IPS DF 6.9 (cell line): ENCODE measurements around the gene SHISA5.
"Not testable (repeated sequence)": the region's sequence is repeated elsewhere in the genome, so short reads cannot be mapped to it uniquely, and the experiment has no call there.

Experiments
- DNase-seq: peaks from one replicate; pipeline ENCODE4 v3.0.0-alpha.2; 2013; ENCODE audit warnings: low read depth, low spot score
- H3K27ac ChIP-seq: one replicate; pipeline ENCODE4 v1.5.1; 2013; ENCODE audit warnings: low read length, control low read depth
- H3K27me3 ChIP-seq: 2 replicates; pipeline ENCODE4 v1.6.1; 2013; ENCODE audit warnings: mild to moderate bottlenecking, low read length; ENCODE audit not compliant: control insufficient read depth, insufficient read depth
- H3K36me3 ChIP-seq: 2 replicates; pipeline ENCODE4 v1.6.1; 2013; ENCODE audit warnings: low read length; ENCODE audit not compliant: control insufficient read depth, insufficient read depth
- H3K4me1 ChIP-seq: 2 replicates; pipeline ENCODE4 v1.6.1; 2013; ENCODE audit warnings: low read length; ENCODE audit not compliant: control insufficient read depth, insufficient read depth
- H3K4me3 ChIP-seq: 2 replicates; pipeline ENCODE4 v1.5.1; 2013; ENCODE audit warnings: mild to moderate bottlenecking, low read length
- H3K9me3 ChIP-seq: 2 replicates; pipeline ENCODE4 v1.6.1; 2013; ENCODE audit warnings: low read length, inconsistent platforms; ENCODE audit not compliant: control insufficient read depth, insufficient read depth
- WGBS: extraction: QIAGEN DNeasy Blood & Tissue Kit; methylation state at CpG from one replicate; pipeline ENCODE4 v1.1.7; 2013; ENCODE audit warnings: mixed read lengths, missing lambda C conversion rate; ENCODE audit not compliant: insufficient read length, insufficient coverage; 5-methylcytosine and 5-hydroxymethylcytosine counted together

Gene SHISA5

DNA sequence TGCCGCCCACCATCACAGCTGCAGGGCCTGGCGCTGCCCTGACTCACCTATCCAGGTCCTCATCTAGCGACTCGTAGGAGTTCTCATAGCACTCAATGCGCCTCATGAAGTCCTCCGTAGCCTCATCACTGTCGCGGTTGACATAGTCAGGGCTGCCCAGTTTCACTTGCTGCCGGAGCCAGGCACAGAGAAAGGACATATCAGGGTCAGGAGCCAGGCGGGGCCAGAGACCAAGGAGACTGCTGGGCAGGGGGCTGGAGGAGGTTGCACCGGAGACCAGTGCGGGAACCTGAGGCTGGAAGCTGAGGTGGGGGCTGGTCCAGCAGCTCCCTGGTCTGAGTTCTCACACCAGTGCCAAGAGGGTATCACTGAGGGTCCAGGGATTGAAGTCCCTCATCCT is 34.5 kb upstream of the SHISA5 start:
- H3K9me3 ChIP-seq, result no peaks in the 10 kb centered on the region
- no peak overlapping the region for H3K4me3 ChIP-seq
- DNase-seq, result no peak
- H3K27me3 ChIP-seq, result no peaks in the 10 kb centered on the region
- H3K36me3 ChIP-seq, result peaks cover 27% of the 10 kb centered on the region
- no peak overlapping the region for H3K27ac ChIP-seq
- no peaks in the 10 kb centered on the region for H3K4me1 ChIP-seq
- no CpG with 5 or more reads among the region's 12 CpGs for WGBS

DNA sequence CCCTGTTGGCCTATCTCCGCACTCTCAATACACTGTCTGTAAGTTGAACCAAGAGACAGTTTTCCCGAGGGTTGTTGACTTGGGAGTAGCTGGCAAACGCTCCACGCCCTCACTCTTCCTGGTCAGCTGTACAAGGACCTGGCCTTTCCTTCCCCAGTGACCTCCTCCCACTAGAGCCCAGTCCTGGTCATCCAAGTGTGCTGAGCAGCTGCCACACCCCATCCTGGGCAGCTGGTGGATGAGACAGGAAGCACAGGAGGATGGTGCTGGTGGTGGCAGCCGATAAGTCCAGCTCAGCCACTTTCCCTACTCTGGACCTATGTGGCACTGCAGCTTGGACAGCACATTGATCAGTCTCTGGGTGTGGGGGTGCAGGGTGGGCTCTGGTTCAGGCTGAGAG is 32.8 kb upstream of the SHISA5 start:
- no peak for DNase-seq
- H3K27ac ChIP-seq, result no peak overlapping the region
- peaks cover 24% of the 10 kb centered on the region for H3K36me3 ChIP-seq
- H3K9me3 ChIP-seq, result no peaks in the 10 kb centered on the region
- H3K27me3 ChIP-seq, result no peaks in the 10 kb centered on the region
- no peaks in the 10 kb centered on the region for H3K4me1 ChIP-seq
- H3K4me3 ChIP-seq, result no peak overlapping the region
- no CpG with 5 or more reads among the region's 5 CpGs for WGBS

DNA sequence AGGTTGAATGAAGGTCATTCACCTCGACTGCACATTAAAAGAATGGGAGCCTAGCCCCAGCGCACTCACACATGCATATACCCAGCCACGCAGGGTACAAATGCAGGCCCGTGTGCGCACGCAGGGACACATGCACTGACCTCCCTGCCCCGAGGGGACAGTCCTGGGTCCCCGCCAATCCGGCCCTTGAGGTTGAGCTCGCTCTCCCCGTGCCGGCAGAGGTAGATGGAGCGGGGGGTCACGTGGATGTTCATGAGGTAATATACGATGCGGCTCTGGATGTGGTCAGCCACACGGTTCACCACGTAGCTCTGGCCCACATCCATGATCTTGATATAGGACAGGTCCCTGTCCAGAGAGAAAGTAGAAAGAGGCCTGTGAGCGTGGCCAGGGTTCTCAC is 32.1 kb upstream of the SHISA5 start:
- Histone ChIP-seq H3K4me1 (no peaks in the 10 kb centered on the region), H3K4me3 (no peak overlapping the region), H3K27ac (no peak overlapping the region), H3K27me3 (no peaks in the 10 kb centered on the region), H3K9me3 (no peaks in the 10 kb centered on the region), H3K36me3 (peaks cover 24% of the 10 kb centered on the region)
- DNase-seq, result no peak
- WGBS, result no CpG with 5 or more reads among the region's 19 CpGs

DNA sequence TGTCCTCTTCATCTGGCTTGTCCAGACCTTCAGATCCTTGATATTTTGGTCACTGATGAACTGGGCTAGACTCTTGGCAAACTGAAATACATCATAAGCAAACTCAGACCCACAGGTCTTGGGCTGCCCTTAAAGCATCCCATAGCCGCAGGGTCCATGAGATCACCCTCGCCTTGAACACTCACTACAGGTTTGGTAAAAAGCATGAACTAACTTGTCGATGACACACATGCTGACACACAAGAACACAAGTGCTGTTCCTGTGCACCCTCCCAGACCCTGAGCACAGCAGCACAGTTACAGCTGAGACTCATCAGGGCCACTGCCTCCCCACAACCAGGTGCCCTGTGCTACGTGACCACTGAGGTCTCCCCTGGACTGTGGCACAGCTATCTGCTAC is 31.6 kb upstream of the SHISA5 start:
- Histone ChIP-seq H3K9me3 (no peaks in the 10 kb centered on the region), H3K36me3 (peaks cover 24% of the 10 kb centered on the region), H3K27me3 (no peaks in the 10 kb centered on the region), H3K4me3 (no peak overlapping the region), H3K27ac (no peak overlapping the region), H3K4me1 (no peaks in the 10 kb centered on the region)
- no peak for DNase-seq
- no CpG with 5 or more reads among the region's 4 CpGs for WGBS

DNA sequence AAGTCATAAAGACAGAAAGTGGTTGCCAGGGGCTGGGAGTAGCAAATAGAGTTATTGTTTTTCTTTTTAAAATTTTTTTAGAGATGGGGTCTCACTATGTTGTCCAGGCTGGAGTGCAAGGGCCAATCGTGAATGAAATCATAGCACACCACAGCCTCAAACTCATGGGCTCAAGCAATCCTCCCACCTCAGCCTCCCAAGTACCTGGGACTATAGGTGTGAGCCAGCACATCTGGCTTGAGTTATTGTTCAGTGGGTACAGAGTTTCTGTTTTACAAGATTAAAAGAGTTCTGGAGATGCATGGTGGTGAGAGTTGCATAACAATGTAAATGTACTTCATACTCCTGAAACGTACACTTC is 29.0 kb upstream of the SHISA5 start:
- DNase-seq, result no peak
- WGBS, result no CpG with 5 or more reads among the region's 2 CpGs
- Histone ChIP-seq H3K36me3 (peaks cover 13% of the 10 kb centered on the region), H3K27me3 (no peaks in the 10 kb centered on the region), H3K4me3 (no peak overlapping the region), H3K27ac (no peak overlapping the region), H3K9me3 (no peaks in the 10 kb centered on the region), H3K4me1 (no peaks in the 10 kb centered on the region; the same call in 1 of the 2 replicates)

DNA sequence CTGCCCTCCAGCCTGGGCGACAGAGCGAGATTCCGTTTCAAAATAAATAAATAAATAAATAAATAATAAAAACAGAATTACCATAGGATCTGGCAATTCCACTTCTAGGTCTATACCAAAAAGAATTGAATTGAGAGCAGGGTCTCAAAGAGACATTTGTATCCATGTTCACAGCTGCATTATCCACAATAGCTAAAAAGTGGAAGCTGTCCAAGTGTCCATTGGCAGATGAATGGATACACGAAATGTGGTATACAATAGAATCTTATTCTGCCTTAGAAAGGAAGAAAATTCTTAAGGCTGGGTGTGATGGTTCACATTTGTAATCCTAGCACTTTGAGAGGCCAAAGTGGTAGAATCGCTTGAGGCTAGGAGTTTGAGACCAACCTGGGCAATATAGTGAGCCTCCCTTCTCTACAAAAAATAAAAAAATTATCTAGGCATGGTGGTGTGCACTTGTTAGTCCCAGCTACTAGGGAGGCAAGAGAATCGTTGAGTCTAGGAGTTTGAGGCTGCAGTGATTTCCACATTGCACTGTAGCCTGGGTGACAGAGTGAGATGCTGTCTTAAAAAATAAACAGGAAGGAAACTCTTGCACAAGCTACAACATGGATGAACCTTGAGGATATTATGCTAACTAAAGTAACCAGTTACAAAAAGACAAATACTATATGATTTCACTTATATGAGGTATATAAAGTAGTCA is 28.4 kb upstream of the SHISA5 start:
- Histone ChIP-seq H3K4me3 (no peak overlapping the region), H3K36me3 (peaks cover 13% of the 10 kb centered on the region), H3K9me3 (no peaks in the 10 kb centered on the region), H3K4me1 (no peaks in the 10 kb centered on the region; the same call in 1 of the 2 replicates), H3K27me3 (no peaks in the 10 kb centered on the region), H3K27ac (no peak overlapping the region)
- no CpG with 5 or more reads among the region's 6 CpGs for WGBS
- no peak for DNase-seq

DNA sequence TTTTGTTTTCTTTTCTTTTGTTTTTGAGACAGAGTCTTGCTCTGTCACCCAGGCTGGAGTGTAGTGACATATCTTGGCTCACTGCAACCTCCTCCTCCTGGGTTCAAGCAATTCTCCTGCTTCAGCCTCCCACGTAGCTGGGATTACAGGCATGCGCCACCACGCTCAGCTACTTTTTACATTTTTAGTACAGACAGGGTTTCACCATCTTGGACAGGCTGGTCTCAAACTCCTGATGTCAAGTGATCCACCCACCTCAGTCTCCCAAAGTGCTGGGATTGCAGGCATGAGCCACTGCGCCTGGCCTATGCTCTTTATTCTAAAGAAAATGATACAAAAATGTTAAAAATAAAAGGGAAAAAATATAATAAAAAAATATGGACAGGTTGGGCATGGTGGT is 26.7 kb upstream of the SHISA5 start:
- WGBS, result no CpG with 5 or more reads among the region's 4 CpGs
- not testable (repeated sequence) for DNase-seq, H3K4me3 ChIP-seq, H3K4me1 ChIP-seq, H3K9me3 ChIP-seq, H3K36me3 ChIP-seq, H3K27ac ChIP-seq, H3K27me3 ChIP-seq

DNA sequence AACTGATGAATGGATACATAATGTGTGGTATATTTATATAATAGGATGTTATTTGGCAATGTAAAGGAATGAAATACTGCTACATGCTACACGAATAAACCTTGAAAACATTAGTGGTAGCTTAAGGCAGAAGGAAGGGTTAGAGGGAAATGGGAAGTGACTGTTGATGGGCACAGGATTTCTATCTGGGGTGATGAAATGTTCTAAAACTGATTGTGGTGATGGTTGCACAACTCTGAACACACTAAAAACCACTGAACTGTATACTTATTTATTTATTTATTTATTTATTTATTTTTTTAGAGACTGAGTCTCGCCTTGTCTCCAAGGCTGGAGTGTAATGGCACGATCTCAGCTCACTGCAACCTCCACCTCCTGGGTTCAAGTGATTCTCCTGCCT is 24.8 kb upstream of the SHISA5 start:
- no peak overlapping the region for H3K4me3 ChIP-seq
- no peaks in the 10 kb centered on the region for H3K9me3 ChIP-seq
- no peaks in the 10 kb centered on the region; the same call in 1 of the 2 replicates for H3K4me1 ChIP-seq
- no CpG with 5 or more reads among the region's 3 CpGs for WGBS
- no peak for DNase-seq
- no peaks in the 10 kb centered on the region; the same call in 1 of the 2 replicates for H3K36me3 ChIP-seq
- no peaks in the 10 kb centered on the region for H3K27me3 ChIP-seq
- H3K27ac ChIP-seq, result no peak overlapping the region

DNA sequence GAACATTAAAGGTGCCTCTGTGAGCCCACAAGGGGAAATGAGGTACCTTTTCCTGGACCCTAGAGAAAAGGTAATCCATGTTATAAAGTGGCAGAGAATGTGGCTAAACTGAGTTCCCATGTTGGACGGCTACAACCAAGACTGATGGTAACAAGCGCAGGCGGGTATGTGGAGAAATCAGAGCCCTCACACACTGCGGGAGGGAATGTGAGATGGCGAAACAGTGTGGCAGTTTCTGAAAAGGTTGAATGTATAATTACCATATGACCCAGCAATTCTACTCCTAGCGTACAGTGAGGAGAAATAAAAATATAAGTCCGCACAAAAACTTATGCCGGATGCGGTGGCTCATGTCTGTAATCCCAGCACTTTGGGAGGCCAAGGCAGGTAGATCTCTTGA is 24.1 kb upstream of the SHISA5 start:
- DNase-seq, result no peak
- H3K27me3 ChIP-seq, result no peaks in the 10 kb centered on the region
- WGBS, result no CpG with 5 or more reads among the region's 9 CpGs
- no peaks in the 10 kb centered on the region; the same call in 1 of the 2 replicates for H3K4me1 ChIP-seq
- no peaks in the 10 kb centered on the region; the same call in 1 of the 2 replicates for H3K36me3 ChIP-seq
- no peak overlapping the region for H3K27ac ChIP-seq
- no peak overlapping the region for H3K4me3 ChIP-seq
- no peaks in the 10 kb centered on the region for H3K9me3 ChIP-seq

DNA sequence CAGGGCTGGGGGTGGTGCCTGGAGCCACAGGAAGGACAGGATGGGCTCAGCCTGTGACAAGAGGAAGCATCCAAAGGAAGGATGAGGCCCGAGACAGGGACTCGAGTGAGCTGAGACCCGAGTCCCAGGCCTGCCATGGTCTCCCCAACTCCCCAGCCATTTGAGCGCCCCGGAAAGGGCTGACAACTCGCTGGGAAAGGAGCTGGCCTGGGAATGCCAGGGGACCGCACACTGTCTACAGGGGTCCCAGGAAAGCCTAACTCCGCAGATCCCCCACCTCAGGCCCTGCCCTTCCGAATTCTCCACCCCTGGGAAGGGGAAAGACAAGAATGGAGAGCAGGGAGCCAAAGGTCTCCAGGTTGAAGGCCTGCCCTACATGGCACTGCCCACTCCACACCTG is 21.0 kb upstream of the SHISA5 start:
- H3K4me3 ChIP-seq, result no peak overlapping the region
- no peak overlapping the region for H3K27ac ChIP-seq
- no peaks in the 10 kb centered on the region; the same call in 1 of the 2 replicates for H3K4me1 ChIP-seq
- H3K27me3 ChIP-seq, result no peaks in the 10 kb centered on the region
- H3K9me3 ChIP-seq, result no peaks in the 10 kb centered on the region
- no peaks in the 10 kb centered on the region; the same call in 1 of the 2 replicates for H3K36me3 ChIP-seq
- no peak for DNase-seq
- no CpG with 5 or more reads among the region's 9 CpGs for WGBS

DNA sequence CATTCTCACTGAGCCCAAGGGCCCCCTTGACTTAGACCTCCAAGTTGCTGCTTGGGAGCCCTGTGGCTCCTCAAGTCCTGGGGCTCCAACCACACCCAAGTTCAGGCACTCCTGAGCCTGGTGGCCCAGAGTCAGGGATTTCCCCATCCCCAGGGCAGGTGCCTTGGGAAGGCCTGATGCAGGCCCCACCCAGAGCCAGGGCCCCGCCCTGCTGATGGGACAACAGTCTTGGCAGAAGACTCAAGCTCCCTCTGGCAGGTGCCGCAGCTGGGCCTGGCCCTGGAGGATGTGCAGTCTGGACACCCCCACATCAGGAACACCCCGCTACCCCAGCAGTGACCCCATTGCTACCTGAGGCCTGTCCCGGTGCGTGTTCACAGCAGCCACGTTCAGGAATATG is 17.7 kb upstream of the SHISA5 start:
- H3K9me3 ChIP-seq, result no peaks in the 10 kb centered on the region
- no peak overlapping the region for H3K4me3 ChIP-seq
- no peaks in the 10 kb centered on the region for H3K4me1 ChIP-seq
- no CpG with 5 or more reads among the region's 6 CpGs for WGBS
- H3K27me3 ChIP-seq, result no peaks in the 10 kb centered on the region
- no peak for DNase-seq
- H3K36me3 ChIP-seq, result peaks cover 10% of the 10 kb centered on the region
- no peak overlapping the region for H3K27ac ChIP-seq
